NCI-H2196 (cell line): ENCODE results near the gene TACC3.

Source experiments
- DNase-seq: peaks from one replicate; lab custom pipeline; 2025; ENCODE audit not compliant: unreplicated experiment; lab: John Stamatoyannopoulos, UW

The TACC3 gene

DNA sequence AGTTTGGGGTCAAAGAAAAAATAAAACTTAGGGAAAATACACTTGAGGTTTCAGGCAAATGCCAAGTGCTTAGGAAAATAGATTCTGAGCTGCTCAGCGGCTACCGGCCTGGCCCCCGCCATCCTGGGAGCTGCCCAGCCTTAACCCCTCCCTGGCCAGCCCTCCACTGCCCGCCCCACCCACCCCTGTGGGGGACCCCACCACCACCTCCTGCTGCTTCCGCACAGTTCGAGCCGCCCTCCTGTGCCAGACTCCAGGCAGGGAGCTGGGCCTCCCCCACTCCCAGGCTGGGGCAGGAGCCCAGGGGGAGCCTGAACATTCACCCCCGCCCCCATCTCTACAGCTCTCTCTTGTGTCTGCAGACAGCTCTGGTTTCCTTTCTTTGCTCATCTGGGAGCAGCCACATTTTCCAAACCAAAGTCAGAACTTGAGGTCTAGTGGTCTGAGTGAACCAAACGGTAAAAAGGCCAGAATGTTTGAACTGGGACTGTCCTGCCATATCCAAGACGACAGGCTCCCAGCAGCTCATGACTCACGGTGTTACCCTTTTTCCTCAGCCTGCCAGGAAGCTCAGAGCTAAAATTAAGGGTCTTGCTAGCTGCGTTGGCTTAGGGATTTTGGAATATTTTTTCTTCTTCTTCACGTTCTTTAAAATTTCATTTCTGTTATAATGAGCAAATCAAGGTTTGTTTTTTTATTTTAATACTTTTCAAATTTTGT lies 67.1 kb downstream of the TACC3 start:
- DNase-seq: no peak

DNA sequence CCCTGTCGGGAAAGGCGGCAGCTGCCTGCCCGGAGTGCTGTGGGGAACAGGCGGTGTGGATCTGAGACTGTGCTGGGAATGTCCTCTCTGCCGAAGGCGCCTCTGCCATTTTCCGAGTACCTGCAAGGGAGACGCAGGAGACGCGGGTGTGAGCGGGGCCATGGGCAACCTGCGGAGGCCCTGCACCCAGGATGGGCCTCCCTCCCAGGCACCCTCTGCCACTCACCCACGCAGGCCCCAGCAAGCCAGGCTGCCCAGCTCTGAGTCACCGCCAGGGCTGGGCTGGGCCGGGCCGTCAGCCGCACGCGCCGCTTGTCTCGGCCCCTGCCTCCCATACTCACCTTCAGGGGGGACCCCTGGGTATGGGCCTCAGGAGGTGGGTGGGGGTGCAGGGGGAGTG lies 68.2 kb downstream of the TACC3 start:
- DNase-seq: no peak

DNA sequence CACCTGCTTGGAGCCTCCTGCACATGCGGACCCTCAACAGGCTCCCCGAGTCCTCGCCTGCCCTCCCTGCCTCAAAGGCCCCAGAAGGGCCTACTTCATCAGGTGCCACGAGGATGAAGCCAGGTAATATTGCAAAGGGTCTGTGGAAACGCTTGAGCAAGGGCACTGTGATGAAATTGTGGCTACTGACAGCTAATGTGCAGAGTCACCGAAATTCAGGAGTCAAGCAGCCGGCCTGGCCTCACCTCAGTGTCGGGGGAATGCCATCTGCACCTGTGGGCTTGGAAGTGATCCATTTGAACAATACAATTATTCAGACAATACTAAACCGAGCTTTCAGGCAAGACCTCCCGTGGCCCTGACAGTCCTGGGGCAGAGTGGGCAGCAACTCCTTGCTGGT lies 68.7 kb downstream of the TACC3 start:
- DNase-seq: no peak

DNA sequence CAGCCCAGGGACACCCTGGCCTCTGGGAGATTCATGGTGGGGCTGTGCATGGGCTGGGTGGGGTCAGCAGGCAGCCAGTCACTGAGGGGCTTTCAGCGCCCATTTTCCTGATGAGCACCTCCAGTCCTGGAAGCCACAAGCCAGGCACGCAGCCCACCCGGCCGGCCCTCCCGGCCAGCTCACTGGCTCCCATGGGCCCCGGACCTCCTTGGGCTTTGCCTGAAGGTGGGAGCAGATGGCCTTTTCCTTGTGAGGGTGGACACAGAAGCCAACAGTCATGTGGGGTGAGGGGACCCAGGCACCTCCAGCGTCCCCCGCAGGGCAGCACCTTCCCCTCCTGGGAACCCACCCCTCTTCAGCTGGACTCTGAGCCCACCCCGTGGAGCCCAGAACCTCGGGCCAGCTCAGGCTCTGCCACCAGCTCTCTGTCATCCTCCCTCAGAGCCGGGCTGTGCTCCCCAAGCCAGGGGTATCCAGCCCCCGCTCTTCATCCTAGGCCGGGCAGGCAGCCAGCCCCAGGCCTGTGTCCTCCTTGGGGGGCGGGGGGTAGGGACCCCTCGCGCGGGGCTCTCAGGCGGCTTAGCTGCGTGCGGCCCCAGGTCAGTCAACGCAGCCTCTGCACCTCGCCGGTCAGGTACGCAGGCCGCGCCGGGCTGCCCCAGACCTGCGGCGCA lies 71.0 kb downstream of the TACC3 start:
- no peak for DNase-seq

DNA sequence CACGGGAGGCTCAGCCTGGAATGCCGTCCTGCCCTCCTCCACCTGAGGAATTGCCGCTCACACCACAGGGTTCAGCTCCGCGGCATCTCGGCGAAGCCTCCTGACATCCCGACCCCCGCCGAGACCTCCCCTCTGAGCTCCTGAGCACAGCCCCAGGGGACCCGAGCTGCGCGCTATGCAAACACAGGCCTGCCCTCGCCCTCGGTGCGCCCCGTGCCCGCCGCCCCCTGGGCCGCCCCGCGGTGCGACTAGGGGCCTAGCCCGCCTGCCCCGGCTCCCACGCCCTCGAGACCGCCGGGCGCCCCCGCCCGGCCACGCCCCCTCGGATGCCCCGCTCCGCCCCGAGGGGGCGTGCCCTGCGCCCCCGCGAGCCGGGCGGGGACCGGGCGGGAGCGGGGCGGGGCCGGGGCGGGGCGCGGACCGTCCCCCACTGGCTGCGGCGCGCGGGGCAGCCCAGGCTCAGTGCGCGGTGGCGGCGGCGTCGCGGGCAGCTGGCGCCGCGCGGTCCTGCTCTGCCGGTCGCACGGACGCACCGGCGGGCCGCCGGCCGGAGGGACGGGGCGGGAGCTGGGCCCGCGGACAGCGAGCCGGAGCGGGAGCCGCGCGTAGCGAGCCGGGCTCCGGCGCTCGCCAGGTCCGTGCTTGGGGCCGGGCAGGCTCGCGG lies 71.6 kb downstream of the TACC3 start, which contains the start of gene FGFR3:
TSS of gene FGFR3 (plus strand) at position 462 of the 664 bp plus-strand sequence. CDS start 642 bp downstream, outside the sequence.
- peak; percentile 65 for DNase-seq

DNA sequence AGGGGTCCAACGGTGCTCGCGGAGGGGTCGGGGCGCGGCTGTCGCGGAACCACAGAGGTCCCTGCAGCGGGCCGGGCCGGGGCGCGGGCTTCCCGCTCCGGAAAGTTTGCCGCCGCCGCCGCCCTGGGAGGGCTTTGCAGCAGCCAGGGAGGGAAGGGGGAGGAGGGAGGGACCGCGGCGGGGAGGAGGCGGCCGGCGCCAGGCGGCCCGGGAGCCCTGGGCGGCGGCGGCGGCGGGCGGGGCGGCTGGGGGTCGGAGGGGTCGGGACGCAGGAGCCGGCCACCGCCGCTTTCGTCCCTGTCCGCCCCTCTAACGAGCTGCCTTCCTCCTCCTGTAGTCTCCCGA lies 72.1 kb downstream of the TACC3 start:
- no peak for DNase-seq

DNA sequence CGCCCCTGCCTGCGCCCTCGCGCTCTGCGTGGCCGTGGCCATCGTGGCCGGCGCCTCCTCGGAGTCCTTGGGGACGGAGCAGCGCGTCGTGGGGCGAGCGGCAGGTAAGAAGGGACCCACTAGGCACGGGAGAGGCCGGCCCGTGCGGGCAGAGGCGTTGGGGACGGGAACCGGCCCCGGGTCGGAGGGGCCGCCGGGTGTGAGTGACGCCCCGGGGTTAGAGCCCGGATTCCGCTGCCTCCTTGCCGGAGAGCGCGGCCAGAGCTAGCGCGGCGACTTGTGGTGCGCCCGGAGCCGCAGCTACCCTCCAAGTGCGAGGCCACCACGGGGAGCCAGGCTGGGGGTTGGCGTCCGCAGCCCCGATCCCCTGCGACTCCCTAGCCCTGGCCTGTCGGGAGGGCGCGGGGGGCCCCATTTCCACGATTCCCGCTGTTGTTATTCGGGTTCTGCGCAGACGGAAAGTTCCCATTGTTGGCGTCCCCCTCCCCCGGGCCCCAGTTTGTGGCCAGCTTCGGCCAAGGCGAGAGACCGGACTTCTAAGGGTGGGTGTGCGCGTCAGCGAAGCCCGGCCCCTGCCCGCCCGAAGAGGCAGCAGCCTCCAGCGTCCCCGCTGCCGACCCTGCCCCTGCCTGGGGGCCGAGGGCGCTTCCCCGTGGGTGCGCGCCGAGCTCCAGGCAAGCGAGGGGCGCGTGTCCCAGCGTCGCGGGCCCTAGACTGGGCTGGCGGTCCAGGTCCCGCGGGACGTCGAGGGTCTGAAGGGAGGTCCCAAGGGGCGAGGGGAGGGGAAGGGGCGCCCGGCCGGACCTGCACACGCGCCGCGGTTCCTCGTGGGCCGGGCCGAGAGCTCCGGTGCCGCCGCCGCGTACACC lies 72.9 kb downstream of the TACC3 start:
- DNase-seq: no peak
